ENCODE measurements around the gene RB1.
A peak's percentile ranks its signal among the peaks of the same experiment; 100 is the strongest.
"Not testable (repeated sequence)": the region's sequence is repeated elsewhere in the genome, so short reads cannot be mapped to it uniquely, and the experiment has no call there.

The RB1 gene

GRCh38 chr13:48297131-48297786 lies 6.3 kb upstream of the RB1 start:
- no peak for DNase-seq (ENCODE audit: low spot score)

GRCh38 chr13:48299591-48299990 lies 4.0 kb upstream of the RB1 start:
- no peak for DNase-seq (ENCODE audit: low spot score)

- DNase-seq (ENCODE audit: low spot score), result no peak
These were observed 636 bp upstream of the RB1 start for GRCh38 chr13:48302871-48303358.

DNA sequence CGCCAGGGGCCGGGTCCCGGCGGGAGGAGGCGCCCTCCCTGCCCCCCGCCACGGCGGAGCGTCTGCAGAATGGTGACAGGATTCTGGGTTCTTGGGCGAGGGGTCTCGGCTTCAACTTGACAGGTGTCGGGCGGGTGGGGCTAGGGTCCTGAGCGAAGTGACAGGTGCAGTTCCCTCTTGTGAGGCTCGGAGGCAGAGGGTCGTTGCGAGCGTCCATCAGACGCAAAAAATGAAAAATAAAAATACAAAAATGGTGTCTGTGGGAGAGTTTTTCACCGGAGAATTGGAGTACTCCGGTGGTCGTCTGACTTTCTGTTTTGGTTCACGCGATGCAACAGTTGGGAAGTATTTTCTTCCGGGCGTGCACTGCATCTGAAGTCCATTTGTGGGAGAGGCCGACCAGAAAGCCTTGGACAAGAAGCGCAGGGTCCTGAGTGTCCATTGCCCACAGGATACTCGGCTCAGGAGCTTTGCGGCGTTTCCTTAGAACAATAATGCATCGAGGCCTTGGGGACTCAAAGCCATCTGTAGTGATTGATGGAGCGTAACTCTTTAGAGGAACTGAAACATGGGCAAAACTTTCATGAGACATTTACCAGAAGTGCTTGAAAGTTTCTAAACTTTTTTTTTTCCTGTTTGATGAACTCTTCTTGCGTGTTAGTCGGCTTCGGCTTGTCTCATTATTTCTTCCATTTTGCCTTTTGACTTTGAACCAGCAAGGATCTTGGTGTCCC lies 759 bp downstream of the RB1 start:
- DNase-seq (ENCODE audit: low spot score), result peak; percentile 30

- DNase-seq (ENCODE audit: low spot score), result no peak
These were observed 7.7 kb downstream of the RB1 start for GRCh38 chr13:48311223-48311622.

DNA sequence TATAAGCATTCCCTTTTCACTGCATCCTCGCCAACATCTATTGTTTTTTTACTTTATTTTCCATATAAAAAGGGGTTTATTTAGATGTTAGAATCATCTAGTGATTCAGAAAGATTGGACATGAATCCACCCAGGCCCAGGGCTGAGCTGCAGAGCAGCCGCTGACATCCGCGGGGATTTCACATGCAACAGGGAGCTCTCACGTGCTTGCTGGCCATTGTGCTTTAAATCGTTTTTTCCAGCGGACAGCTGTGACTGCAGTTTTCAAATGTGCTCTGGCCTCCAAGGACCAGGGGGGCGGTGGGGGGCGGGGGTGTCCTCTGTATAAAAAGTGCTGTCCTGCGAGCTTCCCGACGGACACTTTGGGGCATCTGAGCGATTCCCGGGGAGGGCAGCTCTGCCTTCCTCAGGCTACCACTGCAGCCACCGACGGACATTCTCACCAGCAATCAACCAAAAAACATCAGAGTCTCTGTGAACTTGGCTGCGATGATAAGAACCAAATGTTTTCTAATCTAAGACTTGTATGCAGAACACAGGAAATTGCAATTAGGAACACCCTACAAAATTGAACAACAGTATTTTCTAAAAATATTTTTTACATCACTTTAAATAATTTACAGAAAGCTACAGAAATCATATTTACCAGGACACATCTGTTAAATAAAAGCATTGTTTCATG lies 12.6 kb downstream of the RB1 start:
- DNase-seq (ENCODE audit: low spot score), result no peak

DNA sequence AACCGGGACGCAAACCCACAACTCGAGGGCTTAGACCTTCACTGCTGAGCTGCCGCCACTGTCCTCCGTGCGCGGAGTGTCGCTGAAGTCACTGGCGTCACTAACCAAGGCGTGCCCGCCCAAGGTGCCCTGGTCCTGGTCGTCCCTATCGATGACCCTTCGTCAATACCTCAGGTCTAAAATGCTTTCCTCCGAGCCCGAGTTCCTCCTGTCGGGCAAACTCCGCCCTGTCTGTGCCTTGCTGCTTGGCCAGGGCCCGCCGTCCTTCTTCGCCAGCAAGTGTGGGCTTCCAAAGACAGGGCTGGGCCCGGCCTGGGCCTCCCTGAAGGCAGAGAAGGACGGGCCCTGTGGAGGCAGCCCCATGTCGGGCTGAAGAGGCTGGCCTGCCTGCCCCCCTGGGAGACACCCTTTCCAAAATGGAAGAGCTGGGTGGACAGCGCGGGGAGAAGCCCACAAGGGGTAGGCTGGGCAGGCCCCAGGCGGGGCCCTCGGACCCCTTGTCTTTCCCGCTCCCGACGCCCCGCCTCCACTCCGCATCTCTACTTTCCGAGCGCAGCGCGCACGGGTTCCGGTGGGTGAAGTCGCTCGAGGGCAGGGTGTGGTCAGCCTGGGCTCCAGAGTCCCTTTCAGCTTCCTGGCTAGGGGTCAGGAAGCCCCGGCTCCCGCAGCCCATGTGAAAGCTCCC lies 13.4 kb downstream of the RB1 start:
- no peak for DNase-seq (ENCODE audit: low spot score)

- DNase-seq (ENCODE audit: low spot score), result no peak
These were observed 14.2 kb downstream of the RB1 start for GRCh38 chr13:48317511-48318376.

- DNase-seq (ENCODE audit: low spot score), result no peak
These were observed 14.8 kb downstream of the RB1 start for GRCh38 chr13:48318377-48318811.

GRCh38 chr13:48318821-48319511 lies 15.4 kb downstream of the RB1 start:
- no peak for DNase-seq (ENCODE audit: low spot score)

DNA sequence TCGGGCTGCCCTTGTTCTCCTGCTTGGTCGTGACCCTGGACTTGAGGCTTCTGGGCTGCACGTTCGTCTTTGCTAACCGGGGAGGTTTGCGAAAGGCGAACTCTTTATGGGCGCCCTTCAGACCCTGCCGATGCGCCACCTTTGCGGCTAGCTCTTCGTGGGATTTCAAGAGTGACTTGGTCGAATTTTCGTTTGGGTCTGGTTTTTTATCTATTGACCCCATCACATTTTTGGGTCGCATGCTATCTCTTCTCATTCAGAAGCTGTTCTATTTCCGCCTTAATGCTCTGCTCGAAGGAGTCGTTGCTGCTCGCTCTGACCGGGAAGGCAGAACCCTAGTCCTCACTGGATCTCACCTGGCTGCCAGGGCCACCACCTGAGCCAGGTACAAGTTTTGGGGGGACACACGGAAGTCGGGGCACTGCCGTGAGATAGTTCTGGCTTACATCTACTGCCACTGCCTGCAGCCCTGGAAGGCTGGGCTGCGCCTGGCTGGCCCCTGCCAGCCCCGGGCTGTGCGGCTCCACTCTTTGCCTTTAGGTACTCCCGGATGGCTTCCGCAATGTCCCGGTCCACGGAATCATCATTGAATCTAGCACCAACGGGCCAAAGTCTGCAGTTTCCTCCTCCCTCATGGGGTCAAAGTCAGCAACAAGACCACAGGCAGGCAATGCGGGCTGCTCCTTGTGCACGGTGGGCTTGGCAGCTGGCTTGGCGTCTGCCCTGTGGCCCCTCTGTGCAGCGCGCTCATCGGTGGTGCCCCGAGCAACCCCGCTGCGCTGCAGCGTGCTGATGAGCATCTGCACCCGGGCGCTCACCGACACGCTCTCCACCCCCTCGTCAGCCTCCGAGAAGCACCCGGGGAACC lies 16.2 kb downstream of the RB1 start:
- no peak for DNase-seq (ENCODE audit: low spot score)

- no peak for DNase-seq (ENCODE audit: low spot score)
These were observed 16.8 kb downstream of the RB1 start for GRCh38 chr13:48320399-48320790.

DNA sequence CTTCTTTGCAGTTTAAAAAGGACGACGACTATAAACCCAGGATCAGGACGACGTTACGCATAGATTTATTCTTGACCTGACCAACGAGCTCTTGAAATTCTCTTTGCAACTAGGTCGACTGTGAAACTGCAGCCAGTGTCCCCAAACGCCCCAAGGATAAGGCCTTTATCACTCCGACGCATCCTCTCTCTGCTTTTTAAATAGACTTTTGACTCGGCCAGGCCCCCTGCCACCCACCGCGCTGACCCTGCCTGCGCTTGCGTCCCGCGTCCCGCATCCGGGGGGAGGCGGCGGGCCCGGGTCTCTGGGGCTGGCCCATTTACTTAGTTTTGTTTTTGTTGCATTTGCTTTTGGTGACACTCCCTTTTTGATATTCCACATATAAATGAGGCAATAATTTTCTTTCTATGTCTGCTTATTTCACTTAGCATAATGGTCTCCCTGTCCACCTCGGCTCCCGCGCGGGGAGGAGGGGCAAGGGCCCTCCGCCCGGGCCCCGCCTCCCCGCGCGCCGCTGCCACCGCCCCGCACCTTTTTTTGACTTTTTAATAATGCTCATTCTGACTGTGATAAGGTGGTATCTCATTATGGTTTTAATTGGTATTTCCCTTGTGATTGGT lies 17.4 kb downstream of the RB1 start:
- no peak for DNase-seq (ENCODE audit: low spot score)

GRCh38 chr13:48322294-48322693 lies 18.7 kb downstream of the RB1 start:
- DNase-seq (ENCODE audit: low spot score), result no peak

DNA sequence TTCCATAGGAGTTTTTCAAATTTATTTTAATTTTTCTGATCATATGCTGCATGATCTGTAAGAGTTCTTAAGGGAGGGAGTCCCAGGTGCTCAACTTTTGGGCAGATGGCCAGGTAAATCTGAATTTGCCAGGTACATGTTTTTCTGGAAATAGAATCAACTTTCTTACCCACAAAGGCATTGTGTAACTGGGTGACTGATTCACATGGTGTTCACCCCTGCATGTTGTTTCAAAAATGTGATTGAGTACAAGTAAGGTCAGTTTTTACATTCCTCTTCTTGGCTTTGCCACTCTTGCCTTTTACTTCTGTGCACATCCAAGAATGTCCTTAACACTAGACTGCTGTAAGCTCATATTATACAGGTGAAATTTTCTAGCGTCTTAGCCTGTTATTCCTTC lies 30.4 kb downstream of the RB1 start:
- no peak for DNase-seq (ENCODE audit: low spot score)

DNA sequence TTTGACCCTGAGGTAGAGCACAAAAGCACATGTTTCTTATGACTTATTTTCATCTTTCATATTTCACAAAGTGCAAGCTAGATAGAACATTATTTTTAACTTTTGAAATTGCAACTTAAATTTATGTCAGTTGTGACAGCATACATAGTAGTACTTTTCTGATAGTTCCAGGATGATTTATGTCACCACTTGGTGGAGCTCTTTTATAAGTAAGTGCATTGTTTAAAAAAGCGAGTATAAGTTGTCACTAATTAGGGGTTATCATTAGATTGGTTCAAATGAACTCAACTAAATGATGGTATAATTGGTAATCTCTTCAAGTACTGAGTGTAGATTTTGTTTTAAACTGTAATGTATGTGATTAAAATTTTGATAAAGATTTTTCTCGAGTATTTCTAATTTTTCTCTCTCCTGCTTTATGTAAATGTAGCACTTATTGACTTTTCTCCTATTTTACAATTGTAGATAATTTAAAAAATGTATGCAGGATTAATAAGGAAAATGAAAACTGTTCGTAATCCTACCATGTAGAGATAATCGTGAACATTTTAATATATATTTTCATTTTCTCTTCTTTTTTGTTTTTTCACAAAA lies 31.1 kb downstream of the RB1 start:
- no peak for DNase-seq (ENCODE audit: low spot score)

GRCh38 chr13:48339198-48339597 lies 35.6 kb downstream of the RB1 start:
- not testable (repeated sequence) for DNase-seq (ENCODE audit: low spot score)

DNA sequence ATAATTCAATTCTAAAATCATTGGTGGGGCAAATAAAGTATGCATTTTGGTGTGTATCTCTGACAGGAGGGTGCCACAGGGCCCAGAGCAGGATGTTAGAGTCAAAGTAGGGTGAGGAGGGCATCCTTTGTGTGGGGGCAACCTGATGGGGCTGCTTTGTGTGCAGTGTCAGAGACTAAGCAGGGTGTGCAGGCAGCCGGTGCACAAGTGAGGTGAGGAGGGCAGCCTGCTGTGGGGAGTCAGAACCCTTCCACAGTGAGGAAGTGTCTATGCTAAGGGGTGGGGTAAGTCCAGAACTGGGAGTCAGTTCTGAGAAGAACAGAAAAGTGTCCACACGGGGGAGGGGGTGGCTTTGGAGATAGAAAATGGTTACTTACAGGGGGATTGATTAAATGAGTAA lies 40.7 kb downstream of the RB1 start:
- DNase-seq (ENCODE audit: low spot score), result no peak

- no peak for DNase-seq (ENCODE audit: low spot score)
These were observed 43.0 kb downstream of the RB1 start for GRCh38 chr13:48346583-48346982.
